ENCODE measurements around the gene GPR183.

GRCh38 chr13:99320693-99321481 is 13.7 kb upstream of the GPR183 start:
- TF ChIP-seq, protein P1, sequence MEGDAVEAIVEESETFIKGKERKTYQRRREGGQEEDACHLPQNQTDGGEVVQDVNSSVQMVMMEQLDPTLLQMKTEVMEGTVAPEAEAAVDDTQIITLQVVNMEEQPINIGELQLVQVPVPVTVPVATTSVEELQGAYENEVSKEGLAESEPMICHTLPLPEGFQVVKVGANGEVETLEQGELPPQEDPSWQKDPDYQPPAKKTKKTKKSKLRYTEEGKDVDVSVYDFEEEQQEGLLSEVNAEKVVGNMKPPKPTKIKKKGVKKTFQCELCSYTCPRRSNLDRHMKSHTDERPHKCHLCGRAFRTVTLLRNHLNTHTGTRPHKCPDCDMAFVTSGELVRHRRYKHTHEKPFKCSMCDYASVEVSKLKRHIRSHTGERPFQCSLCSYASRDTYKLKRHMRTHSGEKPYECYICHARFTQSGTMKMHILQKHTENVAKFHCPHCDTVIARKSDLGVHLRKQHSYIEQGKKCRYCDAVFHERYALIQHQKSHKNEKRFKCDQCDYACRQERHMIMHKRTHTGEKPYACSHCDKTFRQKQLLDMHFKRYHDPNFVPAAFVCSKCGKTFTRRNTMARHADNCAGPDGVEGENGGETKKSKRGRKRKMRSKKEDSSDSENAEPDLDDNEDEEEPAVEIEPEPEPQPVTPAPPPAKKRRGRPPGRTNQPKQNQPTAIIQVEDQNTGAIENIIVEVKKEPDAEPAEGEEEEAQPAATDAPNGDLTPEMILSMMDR (IDR thresholded peaks at IDR 0.05) = no peak
- no peak for TF ChIP-seq POLR2A (IDR thresholded peaks at IDR 0.05)
